AG09309 (cell line): ENCODE measurements around the gene GLI2.

ENCODE experiments used
- DNase-seq: peaks from one replicate; pipeline ENCODE4 v3.0.0-alpha.2; 2010; ENCODE audit warnings: low read depth
- H3K4me3 ChIP-seq: 2 replicates; pipeline ENCODE4 v1.5.1; 2011; ENCODE audit warnings: mild to moderate bottlenecking, low read depth, low read length, moderate library complexity; ENCODE audit not compliant: control insufficient read depth
- TF ChIP-seq, protein P1 (sequence below): IDR thresholded peaks from 2 replicates; pipeline ENCODE4 v1.5.1; 2011; ENCODE audit warnings: mild to moderate bottlenecking, low read depth, low read length, inconsistent platforms; ENCODE audit not compliant: insufficient read depth, control insufficient read depth; ENCODE audit errors: missing control alignments

The GLI2 gene

GRCh38 chr2:120716641-120717585 lies 18.8 kb upstream of the GLI2 start:
- TF ChIP-seq, protein P1, sequence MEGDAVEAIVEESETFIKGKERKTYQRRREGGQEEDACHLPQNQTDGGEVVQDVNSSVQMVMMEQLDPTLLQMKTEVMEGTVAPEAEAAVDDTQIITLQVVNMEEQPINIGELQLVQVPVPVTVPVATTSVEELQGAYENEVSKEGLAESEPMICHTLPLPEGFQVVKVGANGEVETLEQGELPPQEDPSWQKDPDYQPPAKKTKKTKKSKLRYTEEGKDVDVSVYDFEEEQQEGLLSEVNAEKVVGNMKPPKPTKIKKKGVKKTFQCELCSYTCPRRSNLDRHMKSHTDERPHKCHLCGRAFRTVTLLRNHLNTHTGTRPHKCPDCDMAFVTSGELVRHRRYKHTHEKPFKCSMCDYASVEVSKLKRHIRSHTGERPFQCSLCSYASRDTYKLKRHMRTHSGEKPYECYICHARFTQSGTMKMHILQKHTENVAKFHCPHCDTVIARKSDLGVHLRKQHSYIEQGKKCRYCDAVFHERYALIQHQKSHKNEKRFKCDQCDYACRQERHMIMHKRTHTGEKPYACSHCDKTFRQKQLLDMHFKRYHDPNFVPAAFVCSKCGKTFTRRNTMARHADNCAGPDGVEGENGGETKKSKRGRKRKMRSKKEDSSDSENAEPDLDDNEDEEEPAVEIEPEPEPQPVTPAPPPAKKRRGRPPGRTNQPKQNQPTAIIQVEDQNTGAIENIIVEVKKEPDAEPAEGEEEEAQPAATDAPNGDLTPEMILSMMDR = no peak
- no peak overlapping the region for H3K4me3 ChIP-seq
- no peak for DNase-seq

DNA sequence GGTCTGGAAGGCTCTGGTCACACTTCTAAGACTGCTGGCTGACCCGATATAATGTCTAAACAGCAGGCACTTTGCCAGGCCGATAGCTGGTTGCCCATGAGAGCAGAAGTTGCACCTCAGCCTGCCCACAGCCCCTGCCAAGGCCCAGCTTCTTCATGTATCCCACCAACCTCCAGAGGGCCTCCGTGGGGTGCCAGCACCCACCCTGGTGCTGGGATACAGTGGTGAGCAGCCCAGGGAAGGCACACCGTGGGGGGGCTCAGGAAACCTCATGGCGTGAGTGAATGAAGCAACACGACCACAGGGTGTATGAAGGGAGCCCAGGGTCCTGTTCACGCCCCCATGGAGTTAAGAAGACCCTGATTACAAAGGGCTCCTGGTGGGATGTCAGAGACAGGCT lies 16.2 kb upstream of the GLI2 start:
- TF ChIP-seq, protein P1 = no peak
- DNase-seq = no peak
- H3K4me3 ChIP-seq = no peak overlapping the region

GRCh38 chr2:120720231-120720630 lies 15.4 kb upstream of the GLI2 start:
- TF ChIP-seq, protein P1 = no peak
- no peak overlapping the region for H3K4me3 ChIP-seq
- DNase-seq = no peak

GRCh38 chr2:120720746-120721375 lies 14.8 kb upstream of the GLI2 start:
- DNase-seq = no peak
- no peak overlapping the region for H3K4me3 ChIP-seq
- TF ChIP-seq, protein P1 = no peak

DNA sequence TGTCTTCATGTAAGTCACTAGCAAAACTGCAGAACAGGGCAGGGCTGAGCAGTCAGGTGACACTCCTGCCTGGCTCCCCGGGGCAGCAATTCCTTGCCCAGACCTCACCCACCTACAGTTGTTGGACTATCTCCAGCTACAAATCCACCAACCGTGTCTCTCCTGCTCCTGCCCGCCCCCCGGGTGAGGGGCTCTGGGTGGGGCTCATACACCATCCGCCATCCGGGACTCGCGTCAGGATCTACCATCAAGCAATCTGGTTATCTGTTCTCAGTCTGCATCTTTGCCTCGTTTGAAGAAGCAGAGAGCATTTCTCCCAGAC lies 13.5 kb upstream of the GLI2 start:
- no peak overlapping the region for H3K4me3 ChIP-seq
- no peak for DNase-seq
- TF ChIP-seq, protein P1 = no peak

DNA sequence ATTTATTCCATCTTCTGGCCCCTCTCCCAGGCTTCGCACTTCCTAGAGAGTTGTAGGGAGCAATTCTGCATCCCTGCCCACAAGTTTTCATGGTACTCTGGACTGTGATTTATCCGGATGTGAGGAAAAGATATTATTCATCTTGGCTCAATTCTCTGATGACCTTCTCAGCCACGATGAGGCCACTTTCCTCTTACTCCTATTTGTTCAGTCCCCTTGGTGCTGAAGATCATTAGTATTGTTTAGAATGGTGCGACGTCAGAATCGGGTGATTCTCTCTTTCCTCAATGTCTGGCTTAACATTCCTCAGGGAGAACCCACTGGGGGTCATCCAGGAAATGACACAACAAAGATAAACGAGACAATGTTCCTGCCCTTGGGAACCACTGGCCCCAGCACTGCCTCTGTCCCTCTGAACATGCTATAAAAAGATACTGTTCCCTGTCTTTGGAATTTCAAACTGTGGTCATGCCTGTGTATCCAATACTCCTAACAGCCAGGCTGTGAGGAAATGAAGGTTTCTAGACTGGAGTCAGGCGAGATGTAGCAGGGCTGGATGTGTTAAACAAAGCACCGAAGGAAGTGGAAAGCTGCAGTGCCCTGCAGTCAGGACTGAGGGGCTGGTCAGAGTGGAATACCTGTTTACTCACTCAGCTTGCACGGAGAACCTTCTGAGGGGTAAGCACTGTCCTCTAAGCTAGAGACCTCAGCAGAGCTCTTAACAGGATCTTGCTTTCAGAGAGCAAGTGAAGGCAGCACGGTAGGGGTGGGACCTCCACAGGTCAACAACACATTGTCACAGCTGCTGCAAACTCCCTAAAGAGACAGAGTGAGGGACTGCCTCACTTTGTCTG lies 12.9 kb upstream of the GLI2 start:
- DNase-seq = no peak
- TF ChIP-seq, protein P1 = no peak
- no peak overlapping the region for H3K4me3 ChIP-seq
